ENCODE data around the gene GCK. TPM values are rescaled to one million over a fixed set of nuclear protein-coding genes. Genes with fewer than 3 reads are reported as not detected.

The GCK gene
- total and polyA plus RNA-seq, 4 donors: 0.09 to 12.7 (median 0.44) TPM

DNA sequence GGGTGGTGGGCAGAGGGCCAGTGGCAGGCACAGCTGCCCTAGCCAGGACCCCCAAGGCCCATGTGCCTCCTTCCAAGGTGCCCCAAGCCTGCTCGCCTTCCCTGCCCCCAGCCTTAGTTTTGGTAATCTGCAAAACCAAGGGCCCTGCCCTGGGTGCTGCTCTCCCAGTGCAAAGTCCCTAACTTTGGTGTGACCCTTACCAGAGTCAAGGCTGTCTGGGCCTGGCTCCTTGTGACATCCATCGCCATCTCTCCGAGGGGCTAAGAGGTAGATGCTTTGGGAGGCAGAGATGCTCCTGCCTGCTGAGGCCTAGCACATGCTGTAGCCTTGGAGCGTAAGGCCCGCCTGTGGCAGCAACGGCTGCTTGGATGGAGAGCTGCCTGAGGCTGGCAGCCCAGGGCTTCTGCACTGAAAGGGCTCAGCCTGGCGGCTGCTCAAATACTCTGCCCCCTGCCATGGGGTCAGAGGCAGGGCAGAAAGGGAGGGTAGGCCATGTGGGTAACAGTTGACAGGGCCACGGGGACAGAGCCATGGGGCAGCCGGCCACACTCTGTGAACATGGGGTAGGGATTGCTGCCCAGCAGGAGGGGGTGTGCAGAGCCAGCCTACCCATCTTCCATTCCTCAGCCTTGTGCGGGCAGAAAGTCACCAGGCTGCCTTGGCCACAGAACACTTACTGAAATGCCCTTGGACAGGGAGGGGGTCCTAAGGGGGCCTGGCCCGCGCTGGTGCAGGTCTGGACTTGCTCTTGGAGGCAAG lies 30.2 kb downstream of the GCK start:
- no peak for DNase-seq (ENCODE audit: low spot score)
- Histone ChIP-seq H3K36me3 (ENCODE audit: control insufficient read depth in 4 of 4, insufficient read depth in 3 of 4, low read depth in 1 of 4, low read length in 3 of 4) (no peaks in the 10 kb centered on the region), H3K27ac (ENCODE audit: low read depth in 1 of 2, low read length in 2 of 2) (peak overlapping the region; percentile 9 to 75), H3K9ac (ENCODE audit: low read depth in 1 of 2, low read length in 2 of 2) (no peak overlapping the region), H3K9me3 (ENCODE audit: control insufficient read depth in 4 of 4, low read length in 3 of 4) (no peaks in the 10 kb centered on the region), H3K4me1 (ENCODE audit: control insufficient read depth in 4 of 4, insufficient read depth in 4 of 4, low read length in 3 of 4) (peaks cover 28 to 90% (median 82%) of the 10 kb centered on the region in 4 donors), H3K27me3 (ENCODE audit: control insufficient read depth in 4 of 4, insufficient read depth in 4 of 4, low read length in 3 of 4) (no peaks in the 10 kb centered on the region), H3K4me3 (ENCODE audit: low read depth in 1 of 3, low read length in 3 of 3) (no peak overlapping the region)
- 56% methylated on average over 12 of the region's 12 CpGs for WGBS
- TF ChIP-seq FOXA2 (IDR thresholded peaks at IDR 0.05): no peak
- no peak for TF ChIP-seq HNF4G (IDR thresholded peaks at IDR 0.05)
- TF ChIP-seq RAD21 (IDR thresholded peaks at IDR 0.05): peak in 1 of 2 donors; percentile 51
- TF ChIP-seq JUND (IDR thresholded peaks at IDR 0.05): no peak
- no peak for TF ChIP-seq TAF1 (conservative IDR thresholded peaks at IDR 0.05)
- no peak for TF ChIP-seq GABPA (IDR thresholded peaks at IDR 0.05 in 1 of 2, conservative IDR thresholded peaks at IDR 0.05 in 1 of 2)
- no peak for TF ChIP-seq NR2F2 (IDR thresholded peaks at IDR 0.05)
- no peak for TF ChIP-seq EGR1 (IDR thresholded peaks at IDR 0.05; ENCODE audit: low read depth in 2 of 2)
- TF ChIP-seq, protein P1, sequence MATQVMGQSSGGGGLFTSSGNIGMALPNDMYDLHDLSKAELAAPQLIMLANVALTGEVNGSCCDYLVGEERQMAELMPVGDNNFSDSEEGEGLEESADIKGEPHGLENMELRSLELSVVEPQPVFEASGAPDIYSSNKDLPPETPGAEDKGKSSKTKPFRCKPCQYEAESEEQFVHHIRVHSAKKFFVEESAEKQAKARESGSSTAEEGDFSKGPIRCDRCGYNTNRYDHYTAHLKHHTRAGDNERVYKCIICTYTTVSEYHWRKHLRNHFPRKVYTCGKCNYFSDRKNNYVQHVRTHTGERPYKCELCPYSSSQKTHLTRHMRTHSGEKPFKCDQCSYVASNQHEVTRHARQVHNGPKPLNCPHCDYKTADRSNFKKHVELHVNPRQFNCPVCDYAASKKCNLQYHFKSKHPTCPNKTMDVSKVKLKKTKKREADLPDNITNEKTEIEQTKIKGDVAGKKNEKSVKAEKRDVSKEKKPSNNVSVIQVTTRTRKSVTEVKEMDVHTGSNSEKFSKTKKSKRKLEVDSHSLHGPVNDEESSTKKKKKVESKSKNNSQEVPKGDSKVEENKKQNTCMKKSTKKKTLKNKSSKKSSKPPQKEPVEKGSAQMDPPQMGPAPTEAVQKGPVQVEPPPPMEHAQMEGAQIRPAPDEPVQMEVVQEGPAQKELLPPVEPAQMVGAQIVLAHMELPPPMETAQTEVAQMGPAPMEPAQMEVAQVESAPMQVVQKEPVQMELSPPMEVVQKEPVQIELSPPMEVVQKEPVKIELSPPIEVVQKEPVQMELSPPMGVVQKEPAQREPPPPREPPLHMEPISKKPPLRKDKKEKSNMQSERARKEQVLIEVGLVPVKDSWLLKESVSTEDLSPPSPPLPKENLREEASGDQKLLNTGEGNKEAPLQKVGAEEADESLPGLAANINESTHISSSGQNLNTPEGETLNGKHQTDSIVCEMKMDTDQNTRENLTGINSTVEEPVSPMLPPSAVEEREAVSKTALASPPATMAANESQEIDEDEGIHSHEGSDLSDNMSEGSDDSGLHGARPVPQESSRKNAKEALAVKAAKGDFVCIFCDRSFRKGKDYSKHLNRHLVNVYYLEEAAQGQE (IDR thresholded peaks at IDR 0.05): no peak
- TF ChIP-seq, protein P2, sequence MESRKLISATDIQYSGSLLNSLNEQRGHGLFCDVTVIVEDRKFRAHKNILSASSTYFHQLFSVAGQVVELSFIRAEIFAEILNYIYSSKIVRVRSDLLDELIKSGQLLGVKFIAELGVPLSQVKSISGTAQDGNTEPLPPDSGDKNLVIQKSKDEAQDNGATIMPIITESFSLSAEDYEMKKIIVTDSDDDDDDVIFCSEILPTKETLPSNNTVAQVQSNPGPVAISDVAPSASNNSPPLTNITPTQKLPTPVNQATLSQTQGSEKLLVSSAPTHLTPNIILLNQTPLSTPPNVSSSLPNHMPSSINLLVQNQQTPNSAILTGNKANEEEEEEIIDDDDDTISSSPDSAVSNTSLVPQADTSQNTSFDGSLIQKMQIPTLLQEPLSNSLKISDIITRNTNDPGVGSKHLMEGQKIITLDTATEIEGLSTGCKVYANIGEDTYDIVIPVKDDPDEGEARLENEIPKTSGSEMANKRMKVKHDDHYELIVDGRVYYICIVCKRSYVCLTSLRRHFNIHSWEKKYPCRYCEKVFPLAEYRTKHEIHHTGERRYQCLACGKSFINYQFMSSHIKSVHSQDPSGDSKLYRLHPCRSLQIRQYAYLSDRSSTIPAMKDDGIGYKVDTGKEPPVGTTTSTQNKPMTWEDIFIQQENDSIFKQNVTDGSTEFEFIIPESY (IDR thresholded peaks at IDR 0.05): no peak
- TF ChIP-seq, protein P3, sequence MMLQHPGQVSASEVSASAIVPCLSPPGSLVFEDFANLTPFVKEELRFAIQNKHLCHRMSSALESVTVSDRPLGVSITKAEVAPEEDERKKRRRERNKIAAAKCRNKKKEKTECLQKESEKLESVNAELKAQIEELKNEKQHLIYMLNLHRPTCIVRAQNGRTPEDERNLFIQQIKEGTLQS (IDR thresholded peaks at IDR 0.05): no peak
- TF ChIP-seq FOXA1 (IDR thresholded peaks at IDR 0.05): no peak
- TF ChIP-seq, protein P4, sequence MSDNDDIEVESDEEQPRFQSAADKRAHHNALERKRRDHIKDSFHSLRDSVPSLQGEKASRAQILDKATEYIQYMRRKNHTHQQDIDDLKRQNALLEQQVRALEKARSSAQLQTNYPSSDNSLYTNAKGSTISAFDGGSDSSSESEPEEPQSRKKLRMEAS (IDR thresholded peaks at IDR 0.05): no peak
- no peak for TF ChIP-seq YY1 (IDR thresholded peaks at IDR 0.05)
- TF ChIP-seq SP1 (IDR thresholded peaks at IDR 0.05): peak; percentile 70
- TF ChIP-seq HNF4A (conservative IDR thresholded peaks at IDR 0.05): peak; percentile 52 to 59
- TF ChIP-seq, protein P5, sequence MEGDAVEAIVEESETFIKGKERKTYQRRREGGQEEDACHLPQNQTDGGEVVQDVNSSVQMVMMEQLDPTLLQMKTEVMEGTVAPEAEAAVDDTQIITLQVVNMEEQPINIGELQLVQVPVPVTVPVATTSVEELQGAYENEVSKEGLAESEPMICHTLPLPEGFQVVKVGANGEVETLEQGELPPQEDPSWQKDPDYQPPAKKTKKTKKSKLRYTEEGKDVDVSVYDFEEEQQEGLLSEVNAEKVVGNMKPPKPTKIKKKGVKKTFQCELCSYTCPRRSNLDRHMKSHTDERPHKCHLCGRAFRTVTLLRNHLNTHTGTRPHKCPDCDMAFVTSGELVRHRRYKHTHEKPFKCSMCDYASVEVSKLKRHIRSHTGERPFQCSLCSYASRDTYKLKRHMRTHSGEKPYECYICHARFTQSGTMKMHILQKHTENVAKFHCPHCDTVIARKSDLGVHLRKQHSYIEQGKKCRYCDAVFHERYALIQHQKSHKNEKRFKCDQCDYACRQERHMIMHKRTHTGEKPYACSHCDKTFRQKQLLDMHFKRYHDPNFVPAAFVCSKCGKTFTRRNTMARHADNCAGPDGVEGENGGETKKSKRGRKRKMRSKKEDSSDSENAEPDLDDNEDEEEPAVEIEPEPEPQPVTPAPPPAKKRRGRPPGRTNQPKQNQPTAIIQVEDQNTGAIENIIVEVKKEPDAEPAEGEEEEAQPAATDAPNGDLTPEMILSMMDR (IDR thresholded peaks at IDR 0.05; ENCODE audit: low read depth, low read length, missing input control): no peak
- TF ChIP-seq RXRA (IDR thresholded peaks at IDR 0.05): peak; percentile 65 to 86
